HG03064 (cell line): ENCODE measurements around the gene NCAM2.

Experiments used
- ATAC-seq: cut with Tn5 transposase; IDR thresholded peaks from one replicate; pipeline ENCODE4 v1.9.1; 2021; ENCODE audit warnings: low read depth; ENCODE audit not compliant: unreplicated experiment

Gene NCAM2

GRCh38 chr21:21025742-21026141 lies 27.5 kb downstream of the NCAM2 start:
- no peak for ATAC-seq

GRCh38 chr21:21028275-21028820 lies 30.1 kb downstream of the NCAM2 start:
- ATAC-seq, result no peak

GRCh38 chr21:21029164-21029563 lies 31.0 kb downstream of the NCAM2 start:
- no peak for ATAC-seq

- ATAC-seq, result no peak
These were observed 32.1 kb downstream of the NCAM2 start for GRCh38 chr21:21030311-21030710.

GRCh38 chr21:21034036-21034435 lies 35.8 kb downstream of the NCAM2 start:
- ATAC-seq, result no peak

- ATAC-seq, result no peak
These were observed 41.5 kb downstream of the NCAM2 start for GRCh38 chr21:21039624-21040170.

- ATAC-seq, result no peak
These were observed 47.3 kb downstream of the NCAM2 start for GRCh38 chr21:21045518-21045917.

GRCh38 chr21:21046063-21046462 lies 47.9 kb downstream of the NCAM2 start:
- no peak for ATAC-seq

GRCh38 chr21:21051109-21052055 lies 53.2 kb downstream of the NCAM2 start:
- no peak for ATAC-seq

GRCh38 chr21:21052672-21053071 lies 54.5 kb downstream of the NCAM2 start:
- no peak for ATAC-seq

- no peak for ATAC-seq
These were observed 59.3 kb downstream of the NCAM2 start for GRCh38 chr21:21057349-21058062.

GRCh38 chr21:21063828-21064227 lies 65.6 kb downstream of the NCAM2 start:
- ATAC-seq, result no peak

GRCh38 chr21:21064353-21064752 lies 66.1 kb downstream of the NCAM2 start:
- no peak for ATAC-seq

- ATAC-seq, result no peak
These were observed 69.2 kb downstream of the NCAM2 start for GRCh38 chr21:21067375-21067774.

- ATAC-seq, result no peak
These were observed 76.1 kb downstream of the NCAM2 start for GRCh38 chr21:21074305-21074704.

- no peak for ATAC-seq
These were observed 77.8 kb downstream of the NCAM2 start for GRCh38 chr21:21076051-21076450.

- ATAC-seq, result no peak
These were observed 78.3 kb downstream of the NCAM2 start for GRCh38 chr21:21076491-21076890.

- ATAC-seq, result no peak
These were observed 81.4 kb downstream of the NCAM2 start for GRCh38 chr21:21079646-21080045.

- no peak for ATAC-seq
These were observed 86.0 kb downstream of the NCAM2 start for GRCh38 chr21:21084179-21084578.

- no peak for ATAC-seq
These were observed 87.0 kb downstream of the NCAM2 start for GRCh38 chr21:21085206-21085605.

- no peak for ATAC-seq
These were observed 98.7 kb downstream of the NCAM2 start for GRCh38 chr21:21096956-21097355.
